ENCODE results near the gene COL18A1. TPM values are rescaled to one million over a fixed set of nuclear protein-coding genes. Genes with fewer than 3 reads are reported as not detected.
A peak's percentile ranks its signal among the peaks of the same experiment; 100 is the strongest.

COL18A1 gene
- polyA plus RNA-seq, 2 of the 4 experiments (the other 2 are of a cell fraction) = 17.3 to 88.4 TPM

DNA sequence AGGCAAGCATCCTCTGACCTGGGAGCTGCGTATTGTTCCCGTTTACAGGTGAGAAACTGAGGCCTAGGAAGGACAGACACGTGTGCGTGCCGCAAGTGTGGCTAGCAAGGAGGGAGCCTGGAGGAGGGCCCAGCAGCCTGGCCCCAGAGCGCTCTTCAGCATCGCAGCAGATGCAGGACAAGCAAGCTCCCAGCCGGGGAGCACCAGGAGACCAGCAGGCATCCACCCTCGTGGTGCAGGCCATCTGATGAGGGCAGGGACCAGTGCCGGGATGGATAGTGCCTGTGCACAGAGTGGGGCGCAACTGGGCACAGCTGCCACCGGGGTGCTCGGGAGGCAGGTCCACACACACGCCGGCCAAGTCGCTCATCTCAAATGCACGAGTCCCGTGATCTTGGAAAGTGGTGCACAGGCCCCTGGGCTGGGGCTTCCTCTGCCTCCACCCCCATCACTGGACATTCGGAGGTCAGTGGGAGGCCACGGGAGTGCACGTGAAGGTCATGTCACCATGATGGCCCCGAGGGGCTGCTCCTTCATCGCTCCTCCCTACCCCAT, 55.1 kb downstream of the COL18A1 start:
- H3K4me2 ChIP-seq = no peak overlapping the region
- FAIRE-seq (no peak), DNase-seq (ENCODE audit: low read depth in 1 of 2, low spot score in 1 of 2) (no peak), ATAC-seq (no peak)
- ChIA-PET POLR2A (no interaction called here), CTCF (interaction anchor here (1.2 to 1.4 kb wide), 2 partner anchors 21 to 168 kb away, joined by 3 read pairs; no protein-coding TSS in a partner anchor)
- peaks cover 7% of the 10 kb centered on the region; the same call in 2 of the 3 replicates for H3K9me3 ChIP-seq
- H3K4me1 ChIP-seq = peaks cover 15% of the 10 kb centered on the region
- TF ChIP-seq REST (IDR thresholded peaks at IDR 0.05) (no peak), HOXB13 (CRISPR knock-in tag; IDR thresholded peaks at IDR 0.05; ENCODE audit: low read depth) (no peak), HEYL (CRISPR knock-in tag; IDR thresholded peaks at IDR 0.05) (no peak), HES2 (IDR thresholded peaks at IDR 0.05) (no peak), FOSB (CRISPR knock-in tag; IDR thresholded peaks at IDR 0.05) (no peak), EHMT2 (IDR thresholded peaks at IDR 0.05; ENCODE audit: low read depth) (no peak)
- TF ChIP-seq, protein P1, sequence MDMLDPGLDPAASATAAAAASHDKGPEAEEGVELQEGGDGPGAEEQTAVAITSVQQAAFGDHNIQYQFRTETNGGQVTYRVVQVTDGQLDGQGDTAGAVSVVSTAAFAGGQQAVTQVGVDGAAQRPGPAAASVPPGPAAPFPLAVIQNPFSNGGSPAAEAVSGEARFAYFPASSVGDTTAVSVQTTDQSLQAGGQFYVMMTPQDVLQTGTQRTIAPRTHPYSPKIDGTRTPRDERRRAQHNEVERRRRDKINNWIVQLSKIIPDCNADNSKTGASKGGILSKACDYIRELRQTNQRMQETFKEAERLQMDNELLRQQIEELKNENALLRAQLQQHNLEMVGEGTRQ (IDR thresholded peaks at IDR 0.05) = no peak
- TF ChIP-seq, protein P2, sequence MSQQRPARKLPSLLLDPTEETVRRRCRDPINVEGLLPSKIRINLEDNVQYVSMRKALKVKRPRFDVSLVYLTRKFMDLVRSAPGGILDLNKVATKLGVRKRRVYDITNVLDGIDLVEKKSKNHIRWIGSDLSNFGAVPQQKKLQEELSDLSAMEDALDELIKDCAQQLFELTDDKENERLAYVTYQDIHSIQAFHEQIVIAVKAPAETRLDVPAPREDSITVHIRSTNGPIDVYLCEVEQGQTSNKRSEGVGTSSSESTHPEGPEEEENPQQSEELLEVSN (IDR thresholded peaks at IDR 0.05; ENCODE audit: borderline replicate concordance, low read depth) = no peak
- no peak overlapping the region for H3K4me3 ChIP-seq
- WGBS (ENCODE audit: missing lambda C conversion rate) = 96% methylated on average over 17 of the region's 23 CpGs
- peak overlapping the region; percentile 55 to 76; a peak in 4 of 6 replicates for H3K27ac ChIP-seq

DNA sequence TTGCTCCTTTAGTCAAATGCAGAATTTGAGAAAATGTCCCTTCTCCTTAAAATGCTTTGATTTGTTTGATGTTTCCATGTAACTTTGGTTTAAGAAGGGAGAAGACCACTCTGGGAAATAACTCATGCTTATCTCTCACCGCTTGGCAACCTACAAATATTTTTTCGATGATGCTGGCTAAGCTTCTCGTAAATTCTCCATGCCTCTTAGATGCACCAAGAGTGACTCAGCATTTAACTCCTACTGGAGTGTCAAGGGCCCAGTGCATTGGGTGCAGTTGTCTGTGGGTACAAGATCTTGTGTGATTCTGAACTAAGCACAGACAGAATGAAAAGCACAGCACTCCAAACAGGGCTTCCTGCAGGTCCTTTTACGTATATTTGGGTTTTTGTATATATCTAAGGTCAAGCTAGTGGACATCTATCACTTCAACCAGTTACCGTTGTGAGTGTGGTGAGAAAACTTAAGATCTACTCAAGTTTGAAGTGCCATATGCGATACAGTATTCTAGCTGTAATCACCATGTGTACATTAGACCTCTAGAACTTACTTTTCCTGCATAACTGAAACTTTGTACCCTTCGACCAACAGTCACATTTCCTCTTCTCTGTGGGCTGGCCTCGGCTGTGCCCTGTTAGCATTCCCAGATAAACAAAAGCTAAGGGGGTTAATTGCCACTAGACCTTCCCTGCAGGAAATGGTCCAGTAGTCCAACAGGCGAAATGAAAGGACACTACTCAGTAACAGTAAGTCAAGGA, 55.8 kb downstream of the COL18A1 start:
- Histone ChIP-seq H3K27ac (peak overlapping the region; percentile 55 to 76; a peak in 4 of 6 replicates), H3K4me1 (peaks cover 15% of the 10 kb centered on the region), H3K4me3 (no peak overlapping the region), H3K4me2 (no peak overlapping the region), H3K9me3 (peaks cover 7% of the 10 kb centered on the region; the same call in 2 of the 3 replicates)
- peak in 1 of 2 experiments; percentile 37; a peak in 2 of 6 replicates for ATAC-seq
- FAIRE-seq = no peak
- CTCF ChIA-PET = interaction anchor here (0.8 to 1.4 kb wide), 4 partner anchors 8 to 321 kb away, joined by 3 read pairs; no protein-coding TSS in a partner anchor
- POLR2A ChIA-PET = no interaction called here
- DNase-seq (ENCODE audit: low read depth in 1 of 2, low spot score in 1 of 2) = peak in 1 of 2 experiments; percentile 41
- TF ChIP-seq MAFK (IDR thresholded peaks at IDR 0.05; ENCODE audit: partially characterized antibody) (peak; percentile 95), FOSL2 (IDR thresholded peaks at IDR 0.05) (no peak), FOSL2 (CRISPR knock-in tag; IDR thresholded peaks at IDR 0.05) (peak; percentile 24; the same call in 1 of the 2 replicates), POLR2AphosphoS2 (conservative IDR thresholded peaks at IDR 0.05; ENCODE audit: low read length) (no peak), NFE2L2 (conservative IDR thresholded peaks at IDR 0.05; ENCODE audit: low read length) (peak; percentile 90), MAX (IDR thresholded peaks at IDR 0.05) (0 out of 2 replicates have a peak, but pooled peaks have one; percentile 26)
- TF ChIP-seq, protein P3, sequence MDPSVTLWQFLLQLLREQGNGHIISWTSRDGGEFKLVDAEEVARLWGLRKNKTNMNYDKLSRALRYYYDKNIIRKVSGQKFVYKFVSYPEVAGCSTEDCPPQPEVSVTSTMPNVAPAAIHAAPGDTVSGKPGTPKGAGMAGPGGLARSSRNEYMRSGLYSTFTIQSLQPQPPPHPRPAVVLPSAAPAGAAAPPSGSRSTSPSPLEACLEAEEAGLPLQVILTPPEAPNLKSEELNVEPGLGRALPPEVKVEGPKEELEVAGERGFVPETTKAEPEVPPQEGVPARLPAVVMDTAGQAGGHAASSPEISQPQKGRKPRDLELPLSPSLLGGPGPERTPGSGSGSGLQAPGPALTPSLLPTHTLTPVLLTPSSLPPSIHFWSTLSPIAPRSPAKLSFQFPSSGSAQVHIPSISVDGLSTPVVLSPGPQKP (IDR thresholded peaks at IDR 0.05; ENCODE audit: low read depth, low read length) = no peak
- 72% methylated on average over 9 of the region's 9 CpGs for WGBS (ENCODE audit: missing lambda C conversion rate)

Measured in A549 (cell line).